Parathyroid adenoma (tissue), 2 donors: ENCODE results near the gene ATXN3.
A peak's percentile ranks its signal among the peaks of the same experiment; 100 is the strongest.

ENCODE experiments used
- H2AFZ ChIP-seq: fragments of 300-600 bp; sonication (generic); one replicate; pipeline ENCODE4 v1.7.0; 2017; ENCODE audit warnings: antibody characterized with exemption, mild to moderate bottlenecking
- H3K27ac ChIP-seq: fragments of 300-600 bp; sonication (generic); one replicate; pipeline ENCODE4 v1.7.0; 2017
- H3K27me3 ChIP-seq: fragments of 300-600 bp; sonication (generic); one replicate; pipeline ENCODE4 v1.7.0; 2017; ENCODE audit warnings: low read length; ENCODE audit not compliant: control insufficient read depth, insufficient read depth
- H3K36me3 ChIP-seq: fragments of 300-600 bp; sonication (generic); one replicate; pipeline ENCODE4 v1.7.0; 2017; ENCODE audit warnings: low read length; ENCODE audit not compliant: control insufficient read depth, insufficient read depth
- H3K4me1 ChIP-seq: fragments of 300-600 bp; sonication (generic); one replicate; pipeline ENCODE4 v1.7.0; 2017; ENCODE audit warnings: control low read depth
- H3K4me2 ChIP-seq: fragments of 300-600 bp; sonication (generic); one replicate; pipeline ENCODE4 v1.7.0; 2017; ENCODE audit warnings: low read length
- H3K4me3 ChIP-seq: fragments of 300-600 bp; sonication (generic); one replicate; pipeline ENCODE4 v1.7.0; 2017; ENCODE audit warnings: low read depth, low read length
- H3K79me2 ChIP-seq: fragments of 300-600 bp; sonication (generic); one replicate; pipeline ENCODE4 v1.7.0; 2017; ENCODE audit warnings: control low read depth
- H3K9ac ChIP-seq: fragments of 300-600 bp; sonication (generic); one replicate; pipeline ENCODE4 v1.7.0; 2017; ENCODE audit warnings: mild to moderate bottlenecking
- H3K9me3 ChIP-seq: fragments of 300-600 bp; sonication (generic); one replicate; pipeline ENCODE4 v1.7.0; 2017; ENCODE audit warnings: low read length; ENCODE audit not compliant: control insufficient read depth
- TF ChIP-seq, protein P1 (sequence below): fragments of 300-600 bp; sonication (generic); IDR thresholded peaks from one replicate; pipeline ENCODE4 v1.7.0; 2017; ENCODE audit warnings: antibody characterized with exemption, mild to moderate bottlenecking
- donor health status: primary hyperparathyroidism.

The ATXN3 gene

GRCh38 chr14:92099802-92100201 lies 6.6 kb downstream of the ATXN3 start:
- no peaks in the 10 kb centered on the region for H3K4me1 ChIP-seq
- no peak overlapping the region for H3K4me3 ChIP-seq
- TF ChIP-seq, protein P1, sequence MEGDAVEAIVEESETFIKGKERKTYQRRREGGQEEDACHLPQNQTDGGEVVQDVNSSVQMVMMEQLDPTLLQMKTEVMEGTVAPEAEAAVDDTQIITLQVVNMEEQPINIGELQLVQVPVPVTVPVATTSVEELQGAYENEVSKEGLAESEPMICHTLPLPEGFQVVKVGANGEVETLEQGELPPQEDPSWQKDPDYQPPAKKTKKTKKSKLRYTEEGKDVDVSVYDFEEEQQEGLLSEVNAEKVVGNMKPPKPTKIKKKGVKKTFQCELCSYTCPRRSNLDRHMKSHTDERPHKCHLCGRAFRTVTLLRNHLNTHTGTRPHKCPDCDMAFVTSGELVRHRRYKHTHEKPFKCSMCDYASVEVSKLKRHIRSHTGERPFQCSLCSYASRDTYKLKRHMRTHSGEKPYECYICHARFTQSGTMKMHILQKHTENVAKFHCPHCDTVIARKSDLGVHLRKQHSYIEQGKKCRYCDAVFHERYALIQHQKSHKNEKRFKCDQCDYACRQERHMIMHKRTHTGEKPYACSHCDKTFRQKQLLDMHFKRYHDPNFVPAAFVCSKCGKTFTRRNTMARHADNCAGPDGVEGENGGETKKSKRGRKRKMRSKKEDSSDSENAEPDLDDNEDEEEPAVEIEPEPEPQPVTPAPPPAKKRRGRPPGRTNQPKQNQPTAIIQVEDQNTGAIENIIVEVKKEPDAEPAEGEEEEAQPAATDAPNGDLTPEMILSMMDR: no peak
- peaks cover 16% of the 10 kb centered on the region for H3K79me2 ChIP-seq
- H3K36me3 ChIP-seq: no peaks in the 10 kb centered on the region
- H3K9ac ChIP-seq: no peak overlapping the region
- no peak overlapping the region for H2AFZ ChIP-seq
- H3K27ac ChIP-seq: no peak overlapping the region
- no peaks in the 10 kb centered on the region for H3K27me3 ChIP-seq
- H3K9me3 ChIP-seq: no peaks in the 10 kb centered on the region
- no peak overlapping the region for H3K4me2 ChIP-seq

GRCh38 chr14:92093320-92093719 lies 13.1 kb downstream of the ATXN3 start:
- Histone ChIP-seq H3K4me1 (no peaks in the 10 kb centered on the region), H3K27ac (no peak overlapping the region), H2AFZ (no peak overlapping the region), H3K79me2 (peaks cover 3% of the 10 kb centered on the region), H3K4me2 (no peak overlapping the region), H3K9ac (no peak overlapping the region), H3K36me3 (no peaks in the 10 kb centered on the region), H3K9me3 (no peaks in the 10 kb centered on the region), H3K4me3 (no peak overlapping the region), H3K27me3 (no peaks in the 10 kb centered on the region)
- TF ChIP-seq, protein P1: peak; percentile 13

DNA sequence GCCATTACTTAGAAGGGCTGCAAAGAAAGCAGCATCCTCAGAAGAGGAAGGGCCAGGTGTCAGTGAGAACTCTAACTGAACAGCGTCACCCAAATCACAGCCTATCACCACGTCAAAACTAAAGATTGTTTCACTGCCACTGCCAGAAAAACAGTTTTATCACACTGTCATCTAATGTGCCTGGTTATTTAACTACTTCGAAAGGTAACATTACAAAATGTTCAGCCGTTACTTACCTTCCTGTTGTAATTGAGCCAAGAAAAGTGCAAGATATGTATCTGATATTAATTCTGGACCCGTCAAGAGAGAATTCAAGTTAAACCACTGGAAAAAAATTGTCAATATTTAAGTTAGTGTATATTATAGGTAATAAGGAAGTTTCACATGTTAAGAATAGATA lies 17.9 kb downstream of the ATXN3 start:
- Histone ChIP-seq H3K4me2 (no peak overlapping the region), H3K36me3 (no peaks in the 10 kb centered on the region)
- TF ChIP-seq, protein P1: no peak

DNA sequence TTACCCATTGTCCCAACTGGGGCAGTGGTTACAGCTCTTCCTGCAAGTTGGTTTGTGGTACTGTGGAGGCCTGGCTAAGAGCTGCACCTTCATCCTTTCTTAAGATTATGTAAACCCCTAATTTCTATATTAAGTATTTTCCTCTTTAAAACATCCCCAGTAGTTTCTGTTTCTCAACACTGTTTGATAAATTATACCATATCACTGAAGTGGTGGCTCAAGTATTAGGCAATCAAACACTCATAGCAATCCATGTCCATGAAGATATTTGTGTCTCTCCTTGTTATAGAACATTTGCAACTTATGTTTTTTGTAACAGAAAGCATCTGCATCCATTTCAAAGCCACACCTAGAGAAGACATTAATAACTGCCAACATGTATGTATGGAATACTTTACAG lies 31.8 kb downstream of the ATXN3 start:
- H3K36me3 ChIP-seq: no peaks in the 10 kb centered on the region
- no peaks in the 10 kb centered on the region for H3K79me2 ChIP-seq

More for the DNA sequence above, 17.9 kb downstream of the ATXN3 start:
- no peak overlapping the region for H3K9ac ChIP-seq
- no peaks in the 10 kb centered on the region for H3K9me3 ChIP-seq
- no peaks in the 10 kb centered on the region for H3K27me3 ChIP-seq
- H3K27ac ChIP-seq: no peak overlapping the region
- H3K79me2 ChIP-seq: no peaks in the 10 kb centered on the region
- no peaks in the 10 kb centered on the region for H3K4me1 ChIP-seq
- H2AFZ ChIP-seq: no peak overlapping the region
- H3K4me3 ChIP-seq: no peak overlapping the region

More for the DNA sequence above, 31.8 kb downstream of the ATXN3 start:
- Histone ChIP-seq H3K27ac (no peak overlapping the region), H3K4me3 (no peak overlapping the region), H3K4me2 (no peak overlapping the region), H3K9me3 (no peaks in the 10 kb centered on the region), H2AFZ (no peak overlapping the region), H3K9ac (no peak overlapping the region), H3K4me1 (no peaks in the 10 kb centered on the region), H3K27me3 (no peaks in the 10 kb centered on the region)
- TF ChIP-seq, protein P1: no peak
